Spleen (tissue), 11 donors: ENCODE data around the gene FBXO22. TPM values are rescaled to one million over a fixed set of nuclear protein-coding genes. Genes with fewer than 3 reads are reported as not detected.
"Not testable (repeated sequence)": the region's sequence is repeated elsewhere in the genome, so short reads cannot be mapped to it uniquely, and the experiment has no call there.

Source experiments
- DNase-seq: peaks from one replicate; pipeline ENCODE4 v3.0.0-alpha.2; 2020
- H3K27ac ChIP-seq, 8 donors: fragments of 200-600 bp; sonication (generic) in 7 of 8; 1 replicate in 4 of 8; 2 replicates in 4 of 8; pipeline versions ENCODE4 v1.5.0 to v1.8.0; 2016 to 2021; ENCODE audit warnings: inconsistent platforms in 4 of 8, mild to moderate bottlenecking in 4 of 8, moderate library complexity in 1 of 8
- H3K27me3 ChIP-seq, 7 donors: fragments of 200-600 bp; sonication (generic) in 6 of 7; replicated peaks in 1 of 7; 1 replicate in 4 of 7; 2 replicates in 3 of 7; pipeline versions ENCODE4 v1.5.0 to v1.8.0; 2016 to 2021; ENCODE audit warnings: inconsistent platforms in 3 of 7, mild to moderate bottlenecking in 1 of 7
- H3K36me3 ChIP-seq, 6 donors: fragments of 200-600 bp; sonication (generic) in 5 of 6; 1 replicate in 4 of 6; 2 replicates in 2 of 6; pipeline versions ENCODE4 v1.5.0 to v1.8.0; 2016 to 2021; ENCODE audit warnings: inconsistent platforms in 2 of 6
- H3K4me1 ChIP-seq, 6 donors: fragments of 200-600 bp; sonication (generic) in 5 of 6; 1 replicate in 3 of 6; 2 replicates in 3 of 6; pipeline versions ENCODE4 v1.5.0 to v1.8.0; 2016 to 2021; ENCODE audit warnings: inconsistent platforms in 3 of 6
- H3K4me3 ChIP-seq, 8 donors: fragments of 200-600 bp; sonication (generic) in 7 of 8; 1 replicate in 4 of 8; 2 replicates in 4 of 8; pipeline versions ENCODE4 v1.5.0 to v1.8.0; 2016 to 2021; ENCODE audit warnings: inconsistent platforms in 4 of 8, mild to moderate bottlenecking in 4 of 8, moderate library complexity in 2 of 8
- H3K9me3 ChIP-seq, 8 donors: fragments of 200-600 bp; sonication (generic) in 7 of 8; 1 replicate in 4 of 8; 2 replicates in 4 of 8; pipeline versions ENCODE4 v1.5.0 to v1.8.0; 2016 to 2021; ENCODE audit warnings: inconsistent platforms in 4 of 8
- CTCF ChIP-seq, 11 experiments: fragments of 200-600 bp in 7 of 11; fragments of 450-650 bp in 4 of 11; sonication (generic) in 4 of 11; IDR thresholded peaks in 8 of 11; conservative IDR thresholded peaks in 3 of 11; 1 replicate in 7 of 11; 2 replicates in 4 of 11; pipeline versions ENCODE4 v1.4.0 to v1.8.0; 2016 to 2021; ENCODE audit warnings: antibody characterized with exemption in 11 of 11, inconsistent platforms in 4 of 11, mild to moderate bottlenecking in 1 of 11
- POLR2A ChIP-seq, 3 donors: fragments of 450-650 bp; IDR thresholded peaks; one replicate each; pipeline ENCODE4 v1.5.1; 2017; ENCODE audit warnings: antibody characterized with exemption in 3 of 3, mild to moderate bottlenecking in 1 of 3
- POLR2AphosphoS5 ChIP-seq, 3 donors: sonication (generic); formaldehyde crosslinking; IDR thresholded peaks; one replicate each; pipeline ENCODE4 v1.5.1; 2017; ENCODE audit warnings: antibody characterized with exemption in 3 of 3
- WGBS, 5 donors: extraction: QIAGEN DNeasy Blood & Tissue Kit in 3 of 5; methylation state at CpG; one replicate each; pipeline versions ENCODE4 v1.1.5 to v1.1.7; 2013 to 2018; 5-methylcytosine and 5-hydroxymethylcytosine counted together
- intact Hi-C: fragments of 100-400 bp; cut with DNase I; formaldehyde crosslinking; loops from one replicate; pipeline ENCODE4 v1.15.0; 2023; ENCODE audit warnings: low total_unique reads
- polyA plus RNA-seq, 3 donors: library from polyadenylated mRNA; stranded (reverse); fragments of 200-250 nt; gene quantifications; one replicate each; pipeline ENCODE4 v1.2.1, GENCODE V29; 2013
- total RNA-seq, 7 donors: library from RNA; depleted of rRNA in 3 of 7; stranded (reverse); fragments of >200 nt in 3 of 7; fragmentation: NEBNext Ultra II Directional in 4 of 7; extraction: Animal tissue kit (Norgen Biotek cat#: 25700) in 4 of 7; gene quantifications; one replicate each; pipeline versions ENCODE4 v1.1.0 to v1.2.1, GENCODE V29; 2016 to 2021
- donor health status: healthy with polysubstance abuse.
- donor health status: DM: no; HTN: no; CAD: no; lungs with moderate emphysema.
- donor health status: DM: no; HTN: no; CAD: no.
- donor health status: Bipolar disorder and iron deficiency.
- donor health status: healthy.
- donor health status: DM: no; HTN: no; CAD: no.
- donor health status: DM: yes; HTN: yes; CAD: no.

Gene FBXO22
- total and polyA plus RNA-seq, 10 donors: 4.9 to 24.9 (median 20.7) TPM

DNA sequence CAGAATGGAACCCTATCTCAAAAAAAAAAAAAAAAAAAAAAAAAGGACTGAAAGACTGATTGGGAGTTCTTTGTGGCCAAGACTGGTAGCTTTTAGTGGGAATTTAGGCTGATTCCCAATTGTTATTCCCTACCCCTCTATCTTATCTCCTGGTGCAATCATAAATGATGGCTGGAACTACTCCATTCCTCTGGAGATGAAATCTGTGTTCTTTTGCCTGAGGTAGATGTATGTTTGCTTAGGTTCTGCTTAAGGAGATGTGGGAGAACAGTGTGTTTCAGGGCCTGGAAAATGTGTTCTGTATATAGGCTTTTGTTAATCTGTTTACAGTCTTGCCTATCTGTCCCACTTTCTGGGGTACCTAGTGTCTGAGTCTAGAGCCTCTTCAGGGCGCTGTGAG is 40.9 kb upstream of the FBXO22 start:
- no peak overlapping the region for H3K27ac ChIP-seq
- no peak for DNase-seq
- WGBS, 5 donors: 93 to 100% (median 100%) methylated on average over 1 of the region's 1 CpG
- H3K9me3 ChIP-seq: no peaks in the 10 kb centered on the region
- H3K36me3 ChIP-seq: peaks cover 0 to 49% (median 7%) of the 10 kb centered on the region in 6 donors
- intact Hi-C loops: no loop called here
- peaks cover 0 to 41% (median 13%) of the 10 kb centered on the region in 6 donors for H3K4me1 ChIP-seq
- no peaks in the 10 kb centered on the region for H3K27me3 ChIP-seq
- TF ChIP-seq POLR2AphosphoS5 (IDR thresholded peaks at IDR 0.05): no peak
- TF ChIP-seq CTCF (IDR thresholded peaks at IDR 0.05 in 8 of 11, conservative IDR thresholded peaks at IDR 0.05 in 3 of 11): no peak
- TF ChIP-seq POLR2A (IDR thresholded peaks at IDR 0.05): no peak
- H3K4me3 ChIP-seq: no peak overlapping the region

DNA sequence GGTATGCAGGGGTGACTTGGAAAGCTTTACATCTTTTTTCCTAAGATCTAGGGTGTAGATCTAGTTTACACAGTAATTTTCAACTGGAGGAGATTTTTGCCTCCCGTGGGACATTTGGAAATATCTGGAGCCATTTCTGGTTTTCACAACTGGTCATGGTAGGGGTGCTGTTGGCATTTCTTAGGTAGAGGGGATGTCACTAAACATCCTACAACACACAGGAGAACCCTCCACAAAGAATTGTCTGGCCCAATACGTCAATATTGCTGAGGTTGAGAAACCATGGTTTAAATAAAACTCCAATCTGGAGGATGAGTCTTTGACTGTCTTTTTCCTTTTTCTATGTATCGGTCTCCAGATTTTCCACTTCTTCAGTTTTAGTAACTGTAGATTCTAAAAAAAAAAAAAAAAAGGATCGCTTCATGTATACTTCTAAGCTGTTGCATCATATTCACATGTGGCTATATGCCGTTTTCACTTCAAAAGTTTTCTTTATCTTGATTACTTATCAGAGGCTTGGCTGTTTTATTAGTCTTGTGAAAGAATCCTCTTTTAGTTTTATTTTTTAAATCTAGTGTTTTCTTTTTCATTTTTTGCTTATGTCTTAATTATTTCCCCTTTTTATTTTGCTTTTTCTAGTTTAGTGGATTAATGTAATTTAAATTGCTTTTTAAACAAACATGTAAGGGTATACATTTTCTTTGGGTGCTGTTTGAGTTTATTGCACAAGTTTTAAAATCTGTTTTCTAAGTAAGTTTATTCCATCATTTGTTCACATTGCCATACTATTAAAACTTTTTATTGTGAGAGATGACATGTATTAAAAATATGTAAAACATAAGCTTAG is 39.2 kb upstream of the FBXO22 start:
- Histone ChIP-seq H3K27me3 (no peaks in the 10 kb centered on the region), H3K27ac (no peak overlapping the region), H3K4me1 (peaks cover 0 to 51% (median 24%) of the 10 kb centered on the region in 6 donors), H3K36me3 (peaks cover 0 to 57% (median 9%) of the 10 kb centered on the region in 6 donors), H3K4me3 (no peak overlapping the region), H3K9me3 (no peaks in the 10 kb centered on the region)
- intact Hi-C loops: no loop called here
- TF ChIP-seq POLR2A (IDR thresholded peaks at IDR 0.05): no peak
- no peak for TF ChIP-seq POLR2AphosphoS5 (IDR thresholded peaks at IDR 0.05)
- TF ChIP-seq CTCF (IDR thresholded peaks at IDR 0.05 in 8 of 11, conservative IDR thresholded peaks at IDR 0.05 in 3 of 11): no peak
- WGBS, 5 donors: 64 to 82% (median 71%) methylated on average over 5 of the region's 5 CpGs
- DNase-seq: no peak

- H3K9me3 ChIP-seq, intact Hi-C loops, H3K27me3 ChIP-seq, H3K4me3 ChIP-seq, DNase-seq: not testable (repeated sequence)
- WGBS, 5 donors: 80 to 100% (median 90%) methylated on average over 1 of the region's 1 CpG
- Histone ChIP-seq H3K4me1 (peaks cover 0 to 48% (median 24%) of the 10 kb centered on the region in 6 donors), H3K27ac (peak overlapping the region in 1 of 8 donors; percentile 62), H3K36me3 (peaks cover 0 to 59% (median 8%) of the 10 kb centered on the region in 6 donors)
Observed at GRCh38 chr15:75866045-75866444, 37.6 kb upstream of the FBXO22 start.

DNA sequence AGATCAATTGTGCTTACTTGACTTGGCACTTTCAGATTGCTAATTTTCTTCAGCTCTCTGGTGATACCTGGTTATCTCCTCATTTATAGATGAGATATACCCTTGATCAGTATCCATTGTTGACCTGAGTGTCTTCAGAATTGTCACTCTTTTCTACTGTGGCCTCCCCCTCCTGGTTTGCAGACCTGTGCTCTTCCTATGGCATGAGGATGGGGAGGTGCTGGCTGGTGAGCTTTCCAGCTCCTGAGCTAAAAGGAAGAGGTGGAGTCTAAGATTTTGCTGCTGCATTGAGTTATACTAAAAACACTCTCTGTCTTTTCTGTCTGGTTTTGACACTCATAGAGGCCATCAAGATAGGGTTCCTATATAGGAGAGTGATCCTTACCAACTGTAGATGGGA is 36.8 kb upstream of the FBXO22 start:
- intact Hi-C loops: no loop called here
- Histone ChIP-seq H3K4me3 (no peak overlapping the region), H3K4me1 (peaks cover 0 to 48% (median 24%) of the 10 kb centered on the region in 6 donors), H3K36me3 (peaks cover 0 to 54% (median 6%) of the 10 kb centered on the region in 6 donors), H3K27ac (peak overlapping the region in 5 of 8 donors; percentile 1 to 62 (median 53)), H3K27me3 (no peaks in the 10 kb centered on the region), H3K9me3 (no peaks in the 10 kb centered on the region)
- DNase-seq: no peak
- TF ChIP-seq POLR2A (IDR thresholded peaks at IDR 0.05): no peak
- TF ChIP-seq POLR2AphosphoS5 (IDR thresholded peaks at IDR 0.05): no peak
- no peak for TF ChIP-seq CTCF (IDR thresholded peaks at IDR 0.05 in 8 of 11, conservative IDR thresholded peaks at IDR 0.05 in 3 of 11)
